ENCODE data around the gene EGLN2.

EGLN2 gene

DNA sequence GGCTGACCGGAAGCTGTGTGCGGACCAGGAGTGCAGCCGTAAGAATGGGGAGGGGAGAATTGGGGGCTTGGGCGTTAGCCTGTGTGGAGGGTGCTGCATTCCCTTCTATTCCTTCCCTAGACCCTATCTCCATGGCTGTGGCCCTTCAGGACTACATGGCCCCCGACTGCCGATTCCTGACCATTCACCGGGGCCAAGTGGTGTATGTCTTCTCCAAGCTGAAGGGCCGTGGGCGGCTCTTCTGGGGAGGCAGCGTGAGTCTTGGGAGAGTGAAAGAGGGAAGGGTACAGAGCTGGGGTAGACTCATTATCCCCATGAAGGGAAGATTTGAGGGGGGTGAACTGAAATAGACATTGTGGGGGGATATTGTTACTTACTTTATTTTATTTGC lies 23.4 kb upstream of the EGLN2 start:
- no peaks in the 10 kb centered on the region for H3K9me3 Mint-ChIP-seq
- H3K36me3 Mint-ChIP-seq (ENCODE audit: low read depth): peaks cover 8% of the 10 kb centered on the region
- peak overlapping the region; percentile 43 to 61 (median 50) for H3K4me3 Mint-ChIP-seq
- H3K27me3 Mint-ChIP-seq (ENCODE audit: low read depth): no peaks in the 10 kb centered on the region
- TF ChIP-seq, protein P1, sequence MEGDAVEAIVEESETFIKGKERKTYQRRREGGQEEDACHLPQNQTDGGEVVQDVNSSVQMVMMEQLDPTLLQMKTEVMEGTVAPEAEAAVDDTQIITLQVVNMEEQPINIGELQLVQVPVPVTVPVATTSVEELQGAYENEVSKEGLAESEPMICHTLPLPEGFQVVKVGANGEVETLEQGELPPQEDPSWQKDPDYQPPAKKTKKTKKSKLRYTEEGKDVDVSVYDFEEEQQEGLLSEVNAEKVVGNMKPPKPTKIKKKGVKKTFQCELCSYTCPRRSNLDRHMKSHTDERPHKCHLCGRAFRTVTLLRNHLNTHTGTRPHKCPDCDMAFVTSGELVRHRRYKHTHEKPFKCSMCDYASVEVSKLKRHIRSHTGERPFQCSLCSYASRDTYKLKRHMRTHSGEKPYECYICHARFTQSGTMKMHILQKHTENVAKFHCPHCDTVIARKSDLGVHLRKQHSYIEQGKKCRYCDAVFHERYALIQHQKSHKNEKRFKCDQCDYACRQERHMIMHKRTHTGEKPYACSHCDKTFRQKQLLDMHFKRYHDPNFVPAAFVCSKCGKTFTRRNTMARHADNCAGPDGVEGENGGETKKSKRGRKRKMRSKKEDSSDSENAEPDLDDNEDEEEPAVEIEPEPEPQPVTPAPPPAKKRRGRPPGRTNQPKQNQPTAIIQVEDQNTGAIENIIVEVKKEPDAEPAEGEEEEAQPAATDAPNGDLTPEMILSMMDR (IDR thresholded peaks at IDR 0.05; ENCODE audit: unreplicated experiment in 3 of 3): no peak
- H3K4me1 Mint-ChIP-seq: peaks cover 14% of the 10 kb centered on the region
- H3K27ac Mint-ChIP-seq: peak overlapping the region; percentile 19 to 73 (median 34)

DNA sequence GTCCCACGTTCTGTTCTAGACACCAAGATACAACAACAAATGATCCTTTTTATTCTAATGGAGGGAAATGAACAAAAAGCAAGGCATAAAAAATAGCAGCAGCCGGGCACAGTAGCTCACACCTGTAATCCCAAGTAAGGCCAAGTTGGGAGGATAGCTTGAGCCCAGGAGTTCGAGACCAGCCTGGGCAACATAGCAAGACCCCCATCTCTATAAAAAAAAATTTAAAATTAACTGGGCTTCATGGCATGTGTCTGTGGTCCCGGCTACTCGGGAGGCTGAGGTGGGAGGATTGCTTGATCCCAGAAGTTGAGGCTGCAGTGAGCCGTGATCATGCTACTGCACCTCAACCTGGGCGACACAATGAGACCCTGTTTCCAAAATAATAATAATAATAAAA lies 22.6 kb upstream of the EGLN2 start:
- peaks cover 14% of the 10 kb centered on the region for H3K4me1 Mint-ChIP-seq
- no peaks in the 10 kb centered on the region for H3K9me3 Mint-ChIP-seq
- TF ChIP-seq, protein P1 (IDR thresholded peaks at IDR 0.05; ENCODE audit: unreplicated experiment in 3 of 3): no peak
- H3K27ac Mint-ChIP-seq: peak overlapping the region in 2 of 3 experiments; percentile 97 to 100
- H3K36me3 Mint-ChIP-seq (ENCODE audit: low read depth): peaks cover 3% of the 10 kb centered on the region
- peak overlapping the region; percentile 46 to 91 (median 87) for H3K4me3 Mint-ChIP-seq
- H3K27me3 Mint-ChIP-seq (ENCODE audit: low read depth): no peaks in the 10 kb centered on the region

DNA sequence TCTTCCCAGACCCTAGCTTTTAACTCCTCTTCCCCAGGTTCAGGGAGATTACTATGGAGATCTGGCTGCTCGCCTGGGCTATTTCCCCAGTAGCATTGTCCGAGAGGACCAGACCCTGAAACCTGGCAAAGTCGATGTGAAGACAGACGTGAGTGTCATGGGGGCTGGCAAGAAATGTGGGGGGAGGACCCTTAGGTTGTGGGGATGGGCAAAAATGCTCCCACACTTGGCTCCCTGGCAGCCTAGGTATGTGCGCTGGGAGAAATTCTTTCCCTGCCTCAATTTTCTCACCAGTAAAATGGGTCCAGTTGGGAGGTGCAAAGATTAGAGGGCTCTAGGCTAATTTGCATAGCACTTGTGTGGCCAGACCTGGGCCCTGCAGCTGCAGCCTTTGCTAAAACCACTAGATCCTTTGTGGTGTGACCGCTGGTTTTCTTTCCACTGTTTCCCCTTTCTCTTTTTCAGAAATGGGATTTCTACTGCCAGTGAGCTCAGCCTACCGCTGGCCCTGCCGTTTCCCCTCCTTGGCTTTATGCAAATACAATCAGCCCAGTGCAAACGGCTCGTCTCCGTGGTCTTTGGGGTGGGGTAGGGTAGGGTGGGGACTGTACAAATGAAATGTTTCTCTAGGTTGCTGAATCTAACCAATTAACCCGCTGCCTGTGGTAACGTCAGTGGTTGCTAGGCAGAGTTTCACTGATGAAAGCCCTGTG lies 21.9 kb upstream of the EGLN2 start:
- Mint-ChIP-seq H3K27ac (peak overlapping the region; percentile 97 to 100 (median 100)), H3K4me3 (peak overlapping the region; percentile 86 to 91 (median 87)), H3K36me3 (ENCODE audit: low read depth) (peaks cover under 1% of the 10 kb centered on the region), H3K4me1 (peaks cover 14% of the 10 kb centered on the region), H3K27me3 (ENCODE audit: low read depth) (peaks cover 4% of the 10 kb centered on the region), H3K9me3 (no peaks in the 10 kb centered on the region)
- TF ChIP-seq, protein P1 (IDR thresholded peaks at IDR 0.05; ENCODE audit: unreplicated experiment in 3 of 3): no peak

DNA sequence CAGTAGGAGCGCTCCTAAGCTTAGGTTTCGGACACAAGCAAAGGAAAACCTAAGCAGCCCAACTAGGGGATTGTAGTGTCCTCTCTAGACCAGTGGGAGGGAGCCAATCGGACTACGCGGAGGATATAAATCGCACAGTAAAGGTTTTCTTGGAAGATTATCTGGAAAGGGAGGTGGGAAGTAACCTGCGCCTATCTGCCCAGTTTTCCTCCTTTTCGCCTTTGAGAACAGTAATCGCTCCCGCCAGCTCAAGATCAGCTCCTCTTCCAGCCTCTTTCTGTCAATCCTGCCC lies 21.4 kb upstream of the EGLN2 start:
- peak overlapping the region; percentile 97 to 100 (median 100) for H3K27ac Mint-ChIP-seq
- H3K27me3 Mint-ChIP-seq (ENCODE audit: low read depth): peaks cover 5% of the 10 kb centered on the region
- TF ChIP-seq, protein P1 (IDR thresholded peaks at IDR 0.05; ENCODE audit: unreplicated experiment in 3 of 3): no peak
- peaks cover 14% of the 10 kb centered on the region for H3K4me1 Mint-ChIP-seq
- peak overlapping the region; percentile 86 to 91 (median 87) for H3K4me3 Mint-ChIP-seq
- H3K36me3 Mint-ChIP-seq (ENCODE audit: low read depth): no peaks in the 10 kb centered on the region
- H3K9me3 Mint-ChIP-seq: no peaks in the 10 kb centered on the region

DNA sequence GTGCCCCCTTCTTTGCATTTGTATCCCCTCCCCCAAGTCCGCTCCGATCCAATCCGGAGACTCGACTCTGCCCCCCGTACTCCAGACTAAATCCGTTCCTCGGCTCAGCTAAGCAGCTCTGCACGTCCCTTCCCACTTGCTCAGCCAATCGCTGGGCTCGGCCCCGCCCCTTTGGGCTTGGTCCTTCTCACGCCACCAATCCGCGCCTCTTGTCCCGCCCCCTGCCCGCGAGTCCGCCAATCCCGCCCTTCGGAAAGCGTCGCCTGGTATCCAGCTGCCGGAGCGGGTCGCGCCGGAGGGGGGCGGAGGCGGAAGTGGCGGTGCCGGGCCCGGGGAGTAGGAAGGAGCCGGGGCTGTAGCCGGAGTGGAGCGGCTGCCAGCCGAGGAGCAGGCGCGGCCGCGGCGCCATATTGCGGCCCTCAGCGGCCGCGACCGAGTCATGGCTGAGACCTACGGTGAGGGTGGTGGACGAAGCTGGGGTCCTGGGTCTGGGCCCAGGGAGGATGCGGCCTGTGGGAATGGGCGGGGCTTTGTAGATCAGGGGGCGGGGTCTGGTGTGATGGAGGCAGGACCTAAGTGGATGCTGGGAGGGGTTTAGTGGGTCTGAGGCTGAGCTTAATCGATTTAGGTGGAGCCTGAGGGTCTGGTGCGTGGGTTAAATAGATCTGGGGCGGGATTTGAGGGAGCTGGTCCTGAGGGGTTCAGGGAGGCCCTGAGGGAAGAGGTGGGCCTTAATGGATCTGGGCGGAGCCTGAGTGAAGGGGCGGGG lies 20.9 kb upstream of the EGLN2 start, which contains the start of gene RAB4B:
TSS of gene RAB4B (plus strand) at position 311 of the 769 bp plus-strand sequence. CDS start at position 440, 129 bp downstream.
- TF ChIP-seq, protein P1 (IDR thresholded peaks at IDR 0.05; ENCODE audit: unreplicated experiment in 3 of 3): no peak
- Mint-ChIP-seq H3K4me1 (peaks cover 14% of the 10 kb centered on the region), H3K4me3 (peak within 1 kb of the TSS; percentile 86 to 91 (median 87)), H3K27me3 (ENCODE audit: low read depth) (peaks cover 5% of the 10 kb centered on the region), H3K36me3 (ENCODE audit: low read depth) (no peaks in the 10 kb centered on the region), H3K27ac (peak within 1 kb of the TSS; percentile 97 to 100 (median 100)), H3K9me3 (no peaks in the 10 kb centered on the region)
